SK-N-SH (cell line): Measurements from ENCODE around the gene ECM1. TPM values are rescaled to one million over a fixed set of nuclear protein-coding genes. Genes with fewer than 3 reads are reported as not detected.
A peak's percentile ranks its signal among the peaks of the same experiment; 100 is the strongest.

Source experiments
- CTCF ChIA-PET: fragments of 300-600, 350-600 bp; formaldehyde crosslinking; extraction: SDS; loops from one replicate; lab custom pipeline; 2021; lab: Yijun Ruan, JAX
- POLR2A ChIA-PET: fragments of 350-600 bp; sonication (Branson Sonifier 250); formaldehyde crosslinking; extraction: SDS; loops from one replicate; lab custom pipeline; 2020; ENCODE audit warnings: antibody characterized with exemption, inconsistent platforms; lab: Yijun Ruan, JAX
- DNase-seq: peaks from one replicate; pipeline ENCODE4 v3.0.0; 2012
- H2AFZ ChIP-seq: fragments of 200-600 bp; sonication (generic); 2 replicates; pipeline ENCODE4 v1.8.1; 2016; ENCODE audit warnings: antibody characterized with exemption, mild to moderate bottlenecking, low read depth
- H3F3A ChIP-seq: fragments of 200-600 bp; sonication (generic); replicated peaks from 2 replicates; pipeline ENCODE3; 2016; ENCODE audit warnings: antibody characterized with exemption, mild to moderate bottlenecking; ENCODE audit not compliant: insufficient read depth
- H3K27ac ChIP-seq, 2 experiments: fragments of 200-500 bp in 1 of 2; fragments of 200-600 bp in 1 of 2; sonication (Bioruptor generic) in 1 of 2; sonication (generic), shearing (Covaris generic) in 1 of 2; 2 replicates each; pipeline versions ENCODE4 v1.5.1 to v1.6.1; 2014 to 2016; ENCODE audit warnings: low read depth in 2 of 2, inconsistent platforms in 1 of 2, low read length in 1 of 2, mild to moderate bottlenecking in 1 of 2, mixed read lengths in 1 of 2
- H3K27me3 ChIP-seq: fragments of 200-600 bp; sonication (generic), shearing (Covaris generic); 2 replicates; pipeline ENCODE4 v1.6.1; 2016; ENCODE audit warnings: mixed run types; ENCODE audit not compliant: insufficient read depth
- H3K36me3 ChIP-seq, 2 experiments: fragments of 200-500 bp in 1 of 2; fragments of 200-600 bp in 1 of 2; sonication (Bioruptor generic) in 1 of 2; sonication (generic) in 1 of 2; replicated peaks in 1 of 2; 2 replicates each; pipeline versions ENCODE3 to v1.5.1; 2014 to 2016; ENCODE audit warnings: low read length in 1 of 2, mild to moderate bottlenecking in 1 of 2; ENCODE audit not compliant: insufficient read depth in 2 of 2, control insufficient read depth in 1 of 2
- H3K4me1 ChIP-seq, 2 experiments: fragments of 200-500 bp in 1 of 2; fragments of 200-600 bp in 1 of 2; sonication (Bioruptor generic) in 1 of 2; sonication (generic), shearing (Covaris generic) in 1 of 2; 2 replicates each; pipeline versions ENCODE4 v1.5.1 to v1.6.1; 2014 to 2016; ENCODE audit warnings: low read depth in 1 of 2, low read length in 1 of 2, mixed run types in 1 of 2; ENCODE audit not compliant: insufficient read depth in 2 of 2, control insufficient read depth in 1 of 2
- H3K4me2 ChIP-seq: fragments of 200-600 bp; sonication (generic), shearing (Covaris generic); 2 replicates; pipeline ENCODE4 v1.6.1; 2017; ENCODE audit warnings: mixed run types
- H3K4me3 ChIP-seq, 2 experiments: fragments of 200-500 bp in 1 of 2; fragments of 200-600 bp in 1 of 2; sonication (Bioruptor generic) in 1 of 2; sonication (generic), shearing (Covaris generic) in 1 of 2; 2 replicates each; pipeline versions ENCODE4 v1.5.1 to v1.8.1; 2014 to 2016; ENCODE audit warnings: low read depth in 2 of 2, inconsistent platforms in 1 of 2, low read length in 1 of 2, mild to moderate bottlenecking in 1 of 2, mixed read lengths in 1 of 2, moderate library complexity in 1 of 2
- H3K79me2 ChIP-seq: fragments of 200-600 bp; sonication (generic); 2 replicates; pipeline ENCODE4 v1.8.1; 2017; ENCODE audit warnings: mild to moderate bottlenecking; ENCODE audit not compliant: insufficient read depth
- H3K9ac ChIP-seq: fragments of 200-600 bp; sonication (generic); 2 replicates; pipeline ENCODE4 v1.6.1; 2017; ENCODE audit warnings: mixed run types
- H3K9me2 ChIP-seq: fragments of 200-600 bp; sonication (generic); 2 replicates; pipeline ENCODE4 v1.6.1; 2017; ENCODE audit warnings: mixed run types
- H3K9me3 ChIP-seq: fragments of 200-600 bp; sonication (generic); 2 replicates; pipeline ENCODE4 v1.6.1; 2017; ENCODE audit warnings: mixed run types, mild to moderate bottlenecking, moderate library complexity
- H4K20me1 ChIP-seq: fragments of 200-600 bp; sonication (generic); 2 replicates; pipeline ENCODE4 v1.6.1; 2017; ENCODE audit warnings: mild to moderate bottlenecking, mixed run types; ENCODE audit not compliant: insufficient read depth
- CHD2 ChIP-seq: fragments of 150-350 bp; IDR thresholded peaks from 2 replicates; pipeline ENCODE4 v1.6.1; 2018; ENCODE audit warnings: low read length; ENCODE audit not compliant: partially characterized antibody
- EP300 ChIP-seq, 2 experiments: IDR thresholded peaks; 2 replicates each; pipeline versions ENCODE4 v1.4.0 to v1.6.1; 2012; ENCODE audit warnings: borderline replicate concordance in 1 of 2, low read depth in 1 of 2, low read length in 1 of 2
- EZH2phosphoT487 ChIP-seq: fragments of 200-600 bp; sonication (generic); IDR thresholded peaks from 2 replicates; pipeline ENCODE4 v1.6.1; 2017; ENCODE audit warnings: low read depth, mixed run types, mild to moderate bottlenecking, antibody characterized with exemption, moderate library complexity, borderline replicate concordance
- FOSL2 ChIP-seq: IDR thresholded peaks from 2 replicates; pipeline ENCODE4 v1.4.0; 2012; ENCODE audit warnings: low read depth, mild to moderate bottlenecking, moderate library complexity, borderline replicate concordance
- FOXJ3 ChIP-seq: sonication (generic); formaldehyde crosslinking; IDR thresholded peaks from 2 replicates; pipeline ENCODE4 v1.5.1; 2020; ENCODE audit warnings: mild to moderate bottlenecking, missing genetic modification reagents
- GABPA ChIP-seq: IDR thresholded peaks from 2 replicates; pipeline ENCODE4 v1.4.0; 2012; ENCODE audit warnings: low read depth, mild to moderate bottlenecking
- GATA2 ChIP-seq: sonication (generic); formaldehyde crosslinking; IDR thresholded peaks from 2 replicates; pipeline ENCODE4 v1.5.0; 2020; ENCODE audit warnings: mild to moderate bottlenecking, missing genetic modification reagents
- JUND ChIP-seq: IDR thresholded peaks from 2 replicates; pipeline ENCODE4 v1.4.0; 2012
- MXI1 ChIP-seq: IDR thresholded peaks from 2 replicates; pipeline ENCODE4 v1.6.1; 2012; ENCODE audit warnings: mild to moderate bottlenecking, low read depth, low read length, improper control_type of control experiment
- NFIC ChIP-seq: IDR thresholded peaks from 2 replicates; pipeline ENCODE4 v1.4.0; 2012; ENCODE audit warnings: borderline replicate concordance
- NRF1 ChIP-seq: IDR thresholded peaks from 2 replicates; pipeline ENCODE4 v1.6.1; 2012; ENCODE audit warnings: low read depth, mild to moderate bottlenecking, low read length
- POLR2AphosphoS5 ChIP-seq: IDR thresholded peaks from 2 replicates; pipeline ENCODE4 v1.6.1; 2012; ENCODE audit warnings: low read depth, low read length
- RAD21 ChIP-seq: IDR thresholded peaks from 2 replicates; pipeline ENCODE4 v1.6.1; 2012; ENCODE audit warnings: mild to moderate bottlenecking, low read length
- SIN3A ChIP-seq: IDR thresholded peaks from 2 replicates; pipeline ENCODE4 v1.6.1; 2012; ENCODE audit warnings: low read depth, mild to moderate bottlenecking, low read length, moderate library complexity, borderline replicate concordance
- SMC3 ChIP-seq: IDR thresholded peaks from 2 replicates; pipeline ENCODE4 v1.6.1; 2012; ENCODE audit warnings: low read depth, low read length, improper control_type of control experiment
- TAF1 ChIP-seq: IDR thresholded peaks from 2 replicates; pipeline ENCODE4 v1.6.1; 2012; ENCODE audit warnings: low read depth, mild to moderate bottlenecking, low read length, moderate library complexity, borderline replicate concordance
- TEAD4 ChIP-seq: IDR thresholded peaks from 2 replicates; pipeline ENCODE4 v1.4.0; 2012; ENCODE audit warnings: mild to moderate bottlenecking, borderline replicate concordance; ENCODE audit not compliant: insufficient read depth
- USF2 ChIP-seq: fragments of 150-350 bp; IDR thresholded peaks from 2 replicates; pipeline ENCODE4 v1.6.1; 2017; ENCODE audit warnings: antibody characterized with exemption, low read length, low read depth, borderline replicate concordance
- WGBS: methylation state at CpG from one replicate; pipeline ENCODE4 v1.1.6; 2017; ENCODE audit warnings: low lambda C conversion rate; 5-methylcytosine and 5-hydroxymethylcytosine counted together
- polyA plus RNA-seq, 3 experiments: library from polyadenylated mRNA; depleted of rRNA; stranded (reverse); fragments of >200 nt; gene quantifications; 2 replicates each; pipeline ENCODE4 v1.2.3, GENCODE V29; 2012
- TF ChIP-seq, protein P1 (sequence below): fragments of 150-350 bp; IDR thresholded peaks from 2 replicates; pipeline ENCODE4 v1.6.1; 2016; ENCODE audit warnings: mild to moderate bottlenecking, low read depth, low read length
- TF ChIP-seq, protein P2 (sequence below): IDR thresholded peaks from 2 replicates; pipeline ENCODE4 v1.4.0; 2012; ENCODE audit warnings: low read depth, borderline replicate concordance

ECM1 gene
- polyA plus RNA-seq, 1 of the 3 experiments (the other 2 are of a cell fraction) = 32.3 TPM

- Histone ChIP-seq H3K4me2 (peak overlapping the region; percentile 75), H3K27me3 (no peaks in the 10 kb centered on the region), H3K9me2 (no peaks in the 10 kb centered on the region), H3K79me2 (no peaks in the 10 kb centered on the region), H2AFZ (peak overlapping the region; percentile 93), H3K27ac (peak overlapping the region; percentile 50 to 69; a peak in 3 of 4 replicates), H3K9me3 (no peaks in the 10 kb centered on the region), H3F3A (peaks cover 7% of the 10 kb centered on the region), H3K9ac (peak overlapping the region; percentile 75), H3K36me3 (no peaks in the 10 kb centered on the region), H3K4me3 (peak overlapping the region; percentile 59 to 70), H3K4me1 (peaks cover 2 to 4% of the 10 kb centered on the region in 2 experiments; a peak in 1 of 4 replicates), H4K20me1 (no peaks in the 10 kb centered on the region)
- TF ChIP-seq EZH2phosphoT487 (no peak), FOXJ3 (CRISPR knock-in tag) (no peak), MXI1 (no peak), SMC3 (no peak), GABPA (no peak), POLR2AphosphoS5 (no peak), EP300 (IDR thresholded peaks at IDR 0.05; ENCODE audit: borderline replicate concordance in 1 of 2, low read depth in 1 of 2, low read length in 1 of 2) (no peak), JUND (no peak), RAD21 (no peak), NRF1 (no peak), CHD2 (no peak), USF2 (no peak), TEAD4 (no peak), TAF1 (no peak)
- TF ChIP-seq, protein P1, sequence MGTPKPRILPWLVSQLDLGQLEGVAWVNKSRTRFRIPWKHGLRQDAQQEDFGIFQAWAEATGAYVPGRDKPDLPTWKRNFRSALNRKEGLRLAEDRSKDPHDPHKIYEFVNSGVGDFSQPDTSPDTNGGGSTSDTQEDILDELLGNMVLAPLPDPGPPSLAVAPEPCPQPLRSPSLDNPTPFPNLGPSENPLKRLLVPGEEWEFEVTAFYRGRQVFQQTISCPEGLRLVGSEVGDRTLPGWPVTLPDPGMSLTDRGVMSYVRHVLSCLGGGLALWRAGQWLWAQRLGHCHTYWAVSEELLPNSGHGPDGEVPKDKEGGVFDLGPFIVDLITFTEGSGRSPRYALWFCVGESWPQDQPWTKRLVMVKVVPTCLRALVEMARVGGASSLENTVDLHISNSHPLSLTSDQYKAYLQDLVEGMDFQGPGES = no peak
- peak; percentile 44 for DNase-seq
- CTCF ChIA-PET = interaction anchor here (0.5 to 4.6 kb wide), 9 partner anchors 12 to 393 kb away, joined by 3 to 34 read pairs (median 3); partner anchors contain the start of gene MCL1
- POLR2A ChIA-PET = interaction anchor here (0.9 to 1.5 kb wide), 5 partner anchors 9 to 113 kb away, joined by 3 to 5 read pairs (median 3); partner anchors contain the start of gene ENSA
- 5% methylated on average over 19 of the region's 19 CpGs for WGBS
Observed at GRCh38 chr1:150516050-150516591, 8.2 kb downstream of the ECM1 start.

- ChIA-PET POLR2A (interaction anchor here (0.6 to 1.5 kb wide), 3 partner anchors 8 to 112 kb away, joined by 3 to 4 read pairs (median 3); partner anchors contain the start of genes ENSA and MCL1), CTCF (interaction anchor here (0.6 to 4.6 kb wide), 7 partner anchors 15 to 260 kb away, joined by 3 to 34 read pairs (median 4); partner anchors contain the start of gene MCL1)
- no peaks in the 10 kb centered on the region for H3K27me3 ChIP-seq
- no peaks in the 10 kb centered on the region for H4K20me1 ChIP-seq
- peak overlapping the region; percentile 93; the same call in 1 of the 2 replicates for H2AFZ ChIP-seq
- no peaks in the 10 kb centered on the region for H3K9me2 ChIP-seq
- H3K79me2 ChIP-seq = no peaks in the 10 kb centered on the region
- H3K9me3 ChIP-seq = no peaks in the 10 kb centered on the region
- H3K36me3 ChIP-seq = no peaks in the 10 kb centered on the region
- 76% methylated on average over 4 of the region's 4 CpGs for WGBS
- peak overlapping the region; percentile 59 to 70 for H3K4me3 ChIP-seq
- no peak for DNase-seq
- no peak overlapping the region; the same call in 1 of the 2 replicates for H3K9ac ChIP-seq
- H3K27ac ChIP-seq = no peak overlapping the region
- H3K4me2 ChIP-seq = peak overlapping the region; percentile 75
- H3F3A ChIP-seq = peaks cover 7% of the 10 kb centered on the region
- H3K4me1 ChIP-seq = peaks cover 2 to 4% of the 10 kb centered on the region in 2 experiments; a peak in 1 of 4 replicates
- TF ChIP-seq GATA2 (CRISPR knock-in tag) = no peak
- TF ChIP-seq FOSL2 = no peak
- TF ChIP-seq EP300 (IDR thresholded peaks at IDR 0.05; ENCODE audit: borderline replicate concordance in 1 of 2, low read depth in 1 of 2, low read length in 1 of 2) = no peak
- TF ChIP-seq TEAD4 = no peak
- no peak for TF ChIP-seq POLR2AphosphoS5
- TF ChIP-seq GABPA = no peak
- no peak for TF ChIP-seq SIN3A
- TF ChIP-seq, protein P1 = no peak
- no peak for TF ChIP-seq CHD2
- TF ChIP-seq, protein P2, sequence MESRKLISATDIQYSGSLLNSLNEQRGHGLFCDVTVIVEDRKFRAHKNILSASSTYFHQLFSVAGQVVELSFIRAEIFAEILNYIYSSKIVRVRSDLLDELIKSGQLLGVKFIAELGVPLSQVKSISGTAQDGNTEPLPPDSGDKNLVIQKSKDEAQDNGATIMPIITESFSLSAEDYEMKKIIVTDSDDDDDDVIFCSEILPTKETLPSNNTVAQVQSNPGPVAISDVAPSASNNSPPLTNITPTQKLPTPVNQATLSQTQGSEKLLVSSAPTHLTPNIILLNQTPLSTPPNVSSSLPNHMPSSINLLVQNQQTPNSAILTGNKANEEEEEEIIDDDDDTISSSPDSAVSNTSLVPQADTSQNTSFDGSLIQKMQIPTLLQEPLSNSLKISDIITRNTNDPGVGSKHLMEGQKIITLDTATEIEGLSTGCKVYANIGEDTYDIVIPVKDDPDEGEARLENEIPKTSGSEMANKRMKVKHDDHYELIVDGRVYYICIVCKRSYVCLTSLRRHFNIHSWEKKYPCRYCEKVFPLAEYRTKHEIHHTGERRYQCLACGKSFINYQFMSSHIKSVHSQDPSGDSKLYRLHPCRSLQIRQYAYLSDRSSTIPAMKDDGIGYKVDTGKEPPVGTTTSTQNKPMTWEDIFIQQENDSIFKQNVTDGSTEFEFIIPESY = no peak
- no peak for TF ChIP-seq NFIC
Observed at GRCh38 chr1:150516616-150517015, 8.7 kb downstream of the ECM1 start.
